HG03064 (cell line): ENCODE measurements around the gene UBAC1.
"Not testable (repeated sequence)": the region's sequence is repeated elsewhere in the genome, so short reads cannot be mapped to it uniquely, and the experiment has no call there.

ENCODE experiments used
- ATAC-seq: cut with Tn5 transposase; IDR thresholded peaks from one replicate; pipeline ENCODE4 v1.9.1; 2021; ENCODE audit warnings: low read depth; ENCODE audit not compliant: unreplicated experiment

UBAC1 gene

DNA sequence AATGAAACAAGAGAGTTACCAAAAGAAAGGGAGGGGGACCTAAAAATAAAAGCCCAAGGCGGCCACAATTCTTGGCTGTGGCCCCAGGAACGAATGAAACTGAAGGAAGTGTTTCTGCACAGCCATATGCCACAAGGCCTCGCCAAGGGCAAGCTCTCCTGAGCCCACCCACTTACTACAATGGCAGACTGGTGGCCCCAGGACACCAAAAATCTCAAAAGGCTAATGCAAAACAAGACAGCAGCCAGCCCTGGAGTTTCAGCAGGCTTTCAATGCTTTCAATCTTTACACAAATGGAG is 57.9 kb downstream of the UBAC1 start:
- ATAC-seq, result no peak

DNA sequence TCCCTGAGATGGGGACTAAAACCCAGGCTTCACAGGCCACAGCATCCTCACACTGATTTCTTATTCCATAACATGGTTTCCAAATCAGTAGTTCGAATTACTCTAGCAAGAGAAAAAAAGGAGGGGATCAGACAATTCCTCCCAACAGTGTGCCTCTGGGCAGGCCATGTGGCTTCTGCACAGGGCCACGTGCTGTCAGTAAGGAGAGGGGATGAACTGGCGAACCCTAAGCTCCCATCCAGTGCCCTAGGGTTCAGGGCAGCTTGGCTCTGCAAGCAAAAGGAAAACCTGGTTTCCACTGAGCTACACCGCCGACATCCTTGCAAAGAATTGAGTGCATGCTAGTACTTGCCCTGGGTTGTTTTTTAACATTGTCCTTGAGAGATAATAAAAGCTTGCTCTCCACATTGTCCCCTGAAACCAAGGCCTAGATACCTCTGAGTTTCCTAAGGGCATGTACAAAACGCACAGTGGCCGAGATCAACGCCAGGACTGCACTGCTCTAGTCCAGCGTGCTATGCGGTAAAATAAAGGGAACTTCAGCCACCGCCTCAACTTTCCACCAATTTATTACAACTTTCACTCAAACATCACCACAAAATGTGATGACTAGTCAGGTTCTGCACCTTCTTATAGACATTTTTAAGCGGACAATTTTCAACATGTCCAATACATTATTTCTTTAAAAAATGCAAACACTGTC is 58.4 kb downstream of the UBAC1 start:
- ATAC-seq, result no peak

DNA sequence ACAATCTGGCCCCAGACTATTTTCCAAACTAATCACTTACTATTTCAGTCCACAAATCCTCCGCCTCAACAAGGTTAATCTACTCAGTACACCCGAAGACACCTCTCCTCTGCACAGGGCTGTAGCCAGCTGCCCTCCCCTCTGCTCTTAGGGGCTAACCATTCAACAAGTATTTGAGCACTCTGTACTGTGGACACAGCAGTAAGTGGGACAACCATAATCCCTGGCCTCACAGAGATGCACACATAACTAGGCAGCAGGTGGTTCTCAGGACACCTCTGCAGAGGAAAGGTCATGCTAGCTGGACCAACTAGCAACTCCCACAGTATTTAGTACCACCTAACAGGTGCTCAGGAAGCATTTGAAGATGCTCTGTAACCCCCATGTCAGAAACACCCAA is 59.3 kb downstream of the UBAC1 start:
- ATAC-seq, result no peak

DNA sequence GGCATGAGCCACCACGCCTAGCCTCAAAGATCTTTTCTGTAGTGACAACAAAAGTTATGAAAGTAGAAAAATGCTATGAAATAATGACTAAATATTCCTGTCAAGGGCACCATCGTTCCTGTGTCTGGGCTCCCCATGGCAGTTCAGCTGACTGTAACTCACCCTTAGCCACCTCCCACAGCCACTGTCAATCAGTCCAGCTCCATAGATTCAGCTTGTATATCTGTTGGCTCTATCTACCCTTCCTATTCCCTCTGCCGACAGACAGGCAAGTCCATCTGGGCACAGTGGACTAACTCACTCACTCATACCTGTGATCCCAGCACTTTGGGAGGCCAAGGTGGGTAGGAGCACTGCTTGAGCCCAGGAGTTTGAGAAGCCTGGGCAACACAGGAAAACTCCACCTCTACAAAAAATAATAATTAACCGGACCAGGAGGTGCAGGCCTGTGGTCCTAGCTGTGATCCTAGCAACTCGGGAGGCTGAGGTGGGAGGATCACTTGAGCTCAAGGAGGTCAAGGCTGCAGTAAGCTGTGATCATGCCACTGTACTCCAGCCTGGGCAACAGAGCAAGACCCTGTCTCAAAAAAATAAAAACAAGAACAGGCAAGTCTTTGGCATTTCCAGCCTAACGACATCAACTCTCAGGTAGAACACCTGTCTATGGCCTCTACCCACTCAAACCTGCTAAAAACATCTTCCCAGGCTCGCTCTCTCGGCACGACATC is 60.0 kb downstream of the UBAC1 start:
- ATAC-seq, result no peak

GRCh38 chr9:135898634-135899407 is 62.4 kb downstream of the UBAC1 start:
- no peak for ATAC-seq

- ATAC-seq, result no peak
Measured at GRCh38 chr9:135896626-135897025, 64.5 kb downstream of the UBAC1 start.

DNA sequence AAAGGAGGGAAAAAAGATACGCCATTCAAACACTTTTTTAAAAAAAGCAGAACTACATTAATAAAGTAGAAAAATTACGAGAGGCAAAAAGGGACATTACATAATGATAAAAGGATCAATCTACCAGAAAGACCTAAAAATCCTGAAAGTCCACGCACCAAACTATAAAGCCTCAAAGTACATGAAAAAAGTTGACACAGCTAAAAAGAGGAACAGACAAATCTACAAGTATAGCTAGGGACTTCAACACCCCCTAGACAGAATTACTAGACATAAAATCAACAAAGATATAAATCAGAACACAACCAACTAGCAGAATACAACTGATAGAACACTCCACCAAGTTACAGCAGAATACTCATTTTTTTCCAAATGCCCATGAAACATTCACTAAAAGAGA is 65.0 kb downstream of the UBAC1 start:
- ATAC-seq, result no peak

GRCh38 chr9:135895202-135895848 is 65.8 kb downstream of the UBAC1 start:
- ATAC-seq, result no peak

- ATAC-seq, result no peak
Measured at GRCh38 chr9:135893104-135893503, 68.1 kb downstream of the UBAC1 start.

DNA sequence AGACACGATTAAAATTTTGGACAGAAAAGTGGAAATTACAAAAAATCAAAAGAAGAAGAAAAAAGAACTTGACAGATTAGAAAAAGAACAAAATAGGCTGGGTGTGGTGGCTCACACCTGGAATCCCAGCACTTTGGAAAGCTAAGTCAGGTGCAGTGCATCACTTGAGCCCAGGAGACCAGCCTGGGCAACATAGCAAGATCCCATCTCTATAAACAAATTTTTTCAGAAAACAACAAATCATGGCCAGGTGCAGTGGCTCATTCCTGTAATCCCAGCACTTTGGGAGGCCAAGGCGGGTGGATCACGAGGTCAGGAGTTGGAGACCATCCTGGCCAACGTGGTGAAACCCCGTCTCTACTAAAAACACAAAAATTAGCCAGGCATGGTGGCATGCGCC is 68.8 kb downstream of the UBAC1 start:
- ATAC-seq, result not testable (repeated sequence)

- no peak for ATAC-seq
Measured at GRCh38 chr9:135891027-135891631, 70.0 kb downstream of the UBAC1 start.

DNA sequence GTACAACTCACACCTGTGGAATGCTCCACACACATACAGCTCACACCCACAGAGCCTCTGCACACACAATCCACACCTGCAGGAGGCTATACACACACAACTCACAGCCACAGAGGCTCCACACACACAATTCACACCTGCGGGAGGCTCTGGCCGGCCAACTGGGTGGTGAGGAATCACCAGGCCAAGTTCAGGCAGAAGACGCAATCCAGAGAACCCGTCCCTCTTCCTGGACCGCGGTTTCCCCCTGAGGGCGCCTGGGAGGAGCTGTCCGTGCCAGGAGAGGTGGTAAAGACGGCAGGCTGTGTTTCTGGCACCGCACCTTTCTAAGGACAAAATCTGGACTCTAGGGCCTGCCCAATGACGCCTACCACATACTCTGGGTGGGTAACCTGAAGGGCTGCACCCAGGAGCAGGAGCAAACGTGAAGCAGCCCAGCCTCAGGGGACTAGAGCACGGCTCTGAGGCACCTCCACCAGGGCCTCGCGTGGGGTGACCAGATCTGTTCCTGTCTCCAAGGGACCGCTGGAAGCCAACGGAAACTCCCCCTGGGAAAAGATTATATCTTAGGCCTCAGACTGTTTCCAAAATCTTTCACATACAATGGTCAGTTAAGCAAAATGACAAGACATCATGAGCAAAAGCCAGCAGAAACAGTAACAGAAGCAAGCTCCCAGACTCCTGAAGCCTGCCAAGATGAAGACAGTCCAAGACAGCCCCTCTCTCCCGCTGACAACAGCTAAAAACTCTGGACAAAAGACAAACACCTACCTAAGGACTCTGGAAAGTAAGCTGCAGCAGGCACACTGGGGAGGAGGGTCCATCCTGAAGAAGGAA is 70.8 kb downstream of the UBAC1 start:
- ATAC-seq, result no peak

GRCh38 chr9:135889564-135890189 is 71.5 kb downstream of the UBAC1 start:
- ATAC-seq, result no peak

GRCh38 chr9:135888766-135889394 is 72.3 kb downstream of the UBAC1 start:
- no peak for ATAC-seq

DNA sequence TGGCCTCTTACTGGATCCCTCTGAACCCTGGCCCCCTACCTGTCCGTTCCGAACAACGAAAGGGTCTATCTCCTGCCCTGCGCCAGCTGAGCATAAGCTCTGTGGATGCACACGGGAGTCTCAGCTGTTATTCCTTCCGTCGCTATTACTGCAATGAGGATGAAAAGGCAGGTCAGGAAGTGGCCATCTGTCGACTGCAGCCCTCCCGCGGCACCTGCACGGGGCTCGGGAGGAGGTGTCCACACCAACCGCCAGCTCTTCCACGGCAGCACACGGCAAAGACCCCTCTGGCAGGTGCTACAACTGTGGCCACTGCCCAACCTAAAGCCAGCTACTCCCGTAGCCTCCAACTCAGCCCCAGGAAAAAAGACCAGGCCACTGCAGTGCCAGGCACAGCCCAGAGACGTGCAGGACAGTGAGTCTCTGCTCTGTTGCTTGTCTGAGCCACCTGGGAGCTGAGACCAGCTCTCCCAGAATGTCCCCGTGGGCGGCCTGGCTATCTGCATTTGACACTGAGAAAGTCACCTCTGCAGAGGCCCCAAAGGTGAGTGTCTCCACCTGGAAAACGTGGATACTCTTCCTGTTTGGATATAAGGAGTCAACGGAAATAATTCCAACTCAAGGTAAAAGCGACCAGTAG is 72.9 kb downstream of the UBAC1 start:
- no peak for ATAC-seq

DNA sequence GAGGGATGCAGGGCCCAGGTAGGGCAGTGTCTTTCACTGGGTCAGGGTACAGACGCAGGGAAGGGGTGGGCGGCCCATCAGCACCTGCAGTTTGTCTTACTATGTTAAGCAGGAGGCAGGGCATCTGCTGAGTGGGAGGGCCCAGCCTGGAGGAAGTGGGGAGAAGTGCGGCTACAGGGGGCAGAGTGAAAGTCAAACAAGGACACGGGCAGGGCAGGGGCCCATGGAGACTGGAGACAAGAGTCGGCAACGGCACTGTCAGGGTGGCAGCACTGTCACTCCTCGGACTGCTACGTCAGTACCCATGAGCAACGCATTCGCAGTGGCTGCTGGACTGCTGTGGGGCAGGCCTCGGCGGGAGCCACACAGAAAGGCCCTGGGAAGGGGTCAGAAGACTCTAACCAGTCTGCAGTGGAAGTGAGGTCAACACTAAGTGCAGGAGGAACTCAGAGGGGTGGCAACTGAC is 73.6 kb downstream of the UBAC1 start:
- no peak for ATAC-seq

- ATAC-seq, result no peak
Measured at GRCh38 chr9:135887021-135887507, 74.1 kb downstream of the UBAC1 start.
